ENCODE data around the gene UGP2.

DNA sequence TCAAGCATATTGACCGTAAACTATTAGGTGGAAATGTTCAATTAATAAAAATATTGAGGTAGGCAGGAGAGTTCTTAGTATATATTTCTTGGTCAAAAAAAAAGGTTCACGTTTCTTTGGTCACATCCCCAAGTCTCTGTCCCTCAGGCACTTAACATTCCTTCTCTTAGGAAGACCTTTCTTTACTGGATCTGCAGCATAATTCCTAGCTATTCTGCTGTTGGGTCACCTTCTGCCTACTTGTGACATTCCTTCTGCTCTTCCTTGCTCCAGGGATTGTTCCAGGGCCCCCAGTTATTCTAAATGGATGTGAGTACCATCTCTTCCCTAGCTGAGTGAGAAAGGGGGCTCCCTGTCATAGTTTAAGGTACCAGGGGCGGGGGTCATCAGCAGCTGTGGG is 4.2 kb downstream of the UGP2 start:
- TF ChIP-seq, protein P1, sequence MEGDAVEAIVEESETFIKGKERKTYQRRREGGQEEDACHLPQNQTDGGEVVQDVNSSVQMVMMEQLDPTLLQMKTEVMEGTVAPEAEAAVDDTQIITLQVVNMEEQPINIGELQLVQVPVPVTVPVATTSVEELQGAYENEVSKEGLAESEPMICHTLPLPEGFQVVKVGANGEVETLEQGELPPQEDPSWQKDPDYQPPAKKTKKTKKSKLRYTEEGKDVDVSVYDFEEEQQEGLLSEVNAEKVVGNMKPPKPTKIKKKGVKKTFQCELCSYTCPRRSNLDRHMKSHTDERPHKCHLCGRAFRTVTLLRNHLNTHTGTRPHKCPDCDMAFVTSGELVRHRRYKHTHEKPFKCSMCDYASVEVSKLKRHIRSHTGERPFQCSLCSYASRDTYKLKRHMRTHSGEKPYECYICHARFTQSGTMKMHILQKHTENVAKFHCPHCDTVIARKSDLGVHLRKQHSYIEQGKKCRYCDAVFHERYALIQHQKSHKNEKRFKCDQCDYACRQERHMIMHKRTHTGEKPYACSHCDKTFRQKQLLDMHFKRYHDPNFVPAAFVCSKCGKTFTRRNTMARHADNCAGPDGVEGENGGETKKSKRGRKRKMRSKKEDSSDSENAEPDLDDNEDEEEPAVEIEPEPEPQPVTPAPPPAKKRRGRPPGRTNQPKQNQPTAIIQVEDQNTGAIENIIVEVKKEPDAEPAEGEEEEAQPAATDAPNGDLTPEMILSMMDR (IDR thresholded peaks at IDR 0.05; ENCODE audit: insufficient read depth, low read length), result no peak
- TF ChIP-seq, protein P2, sequence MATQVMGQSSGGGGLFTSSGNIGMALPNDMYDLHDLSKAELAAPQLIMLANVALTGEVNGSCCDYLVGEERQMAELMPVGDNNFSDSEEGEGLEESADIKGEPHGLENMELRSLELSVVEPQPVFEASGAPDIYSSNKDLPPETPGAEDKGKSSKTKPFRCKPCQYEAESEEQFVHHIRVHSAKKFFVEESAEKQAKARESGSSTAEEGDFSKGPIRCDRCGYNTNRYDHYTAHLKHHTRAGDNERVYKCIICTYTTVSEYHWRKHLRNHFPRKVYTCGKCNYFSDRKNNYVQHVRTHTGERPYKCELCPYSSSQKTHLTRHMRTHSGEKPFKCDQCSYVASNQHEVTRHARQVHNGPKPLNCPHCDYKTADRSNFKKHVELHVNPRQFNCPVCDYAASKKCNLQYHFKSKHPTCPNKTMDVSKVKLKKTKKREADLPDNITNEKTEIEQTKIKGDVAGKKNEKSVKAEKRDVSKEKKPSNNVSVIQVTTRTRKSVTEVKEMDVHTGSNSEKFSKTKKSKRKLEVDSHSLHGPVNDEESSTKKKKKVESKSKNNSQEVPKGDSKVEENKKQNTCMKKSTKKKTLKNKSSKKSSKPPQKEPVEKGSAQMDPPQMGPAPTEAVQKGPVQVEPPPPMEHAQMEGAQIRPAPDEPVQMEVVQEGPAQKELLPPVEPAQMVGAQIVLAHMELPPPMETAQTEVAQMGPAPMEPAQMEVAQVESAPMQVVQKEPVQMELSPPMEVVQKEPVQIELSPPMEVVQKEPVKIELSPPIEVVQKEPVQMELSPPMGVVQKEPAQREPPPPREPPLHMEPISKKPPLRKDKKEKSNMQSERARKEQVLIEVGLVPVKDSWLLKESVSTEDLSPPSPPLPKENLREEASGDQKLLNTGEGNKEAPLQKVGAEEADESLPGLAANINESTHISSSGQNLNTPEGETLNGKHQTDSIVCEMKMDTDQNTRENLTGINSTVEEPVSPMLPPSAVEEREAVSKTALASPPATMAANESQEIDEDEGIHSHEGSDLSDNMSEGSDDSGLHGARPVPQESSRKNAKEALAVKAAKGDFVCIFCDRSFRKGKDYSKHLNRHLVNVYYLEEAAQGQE (IDR thresholded peaks at IDR 0.05; ENCODE audit: insufficient replicate concordance, low read depth), result no peak
- no peak for TF ChIP-seq POLR2AphosphoS5 (IDR thresholded peaks at IDR 0.05; ENCODE audit: low read depth)

Measured in HL-60 (cell line).